Dendritic cell treated with granulocyte-macrophage colony-stimulating factor and Interleukin-4, amounts not matched to agents 40 ng/mL and 50 ng/mL, for 4 days (primary cell): ENCODE measurements around the gene HIBCH.
"Not testable (repeated sequence)": the region's sequence is repeated elsewhere in the genome, so short reads cannot be mapped to it uniquely, and the experiment has no call there.

ENCODE experiments used
- H3K27ac Mint-ChIP-seq: one replicate; pipeline ENCODE4 v1.8.0; 2022; ENCODE audit warnings: mild to moderate bottlenecking, mixed read lengths
- H3K27me3 Mint-ChIP-seq: one replicate; pipeline ENCODE4 v1.8.0; 2022; ENCODE audit warnings: mild to moderate bottlenecking, mixed read lengths
- H3K36me3 Mint-ChIP-seq: one replicate; pipeline ENCODE4 v1.8.0; 2022; ENCODE audit warnings: low read depth, mixed read lengths
- H3K4me1 Mint-ChIP-seq: one replicate; pipeline ENCODE4 v1.8.0; 2022; ENCODE audit warnings: low read depth, mixed read lengths
- H3K4me3 Mint-ChIP-seq: one replicate; pipeline ENCODE4 v1.8.0; 2022; ENCODE audit warnings: mild to moderate bottlenecking, moderate library complexity, mixed read lengths
- H3K9me3 Mint-ChIP-seq: one replicate; pipeline ENCODE4 v1.8.0; 2022; ENCODE audit warnings: mixed read lengths
- intact Hi-C: fragments of 100-400 bp; cut with micrococcal nuclease; formaldehyde crosslinking; loops from one replicate; pipeline ENCODE4 v1.15.0; 2022

HIBCH gene

DNA sequence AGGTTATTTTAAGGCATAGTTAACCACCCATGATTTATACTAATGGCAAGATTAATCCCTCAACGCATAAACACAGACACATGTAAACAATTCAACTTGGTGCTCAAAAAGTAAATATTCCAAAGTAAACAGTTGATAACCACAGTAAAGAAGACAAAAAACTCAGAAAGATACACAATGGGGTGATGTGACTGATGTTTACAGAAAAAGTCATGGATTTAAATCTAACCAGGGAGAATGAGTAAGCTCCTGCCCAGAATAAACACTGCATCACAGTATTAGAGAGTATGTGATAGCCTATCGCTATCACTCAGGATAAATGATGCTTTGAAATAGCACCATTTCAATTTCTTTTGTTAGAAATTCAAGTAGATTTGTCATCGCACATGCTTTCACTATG is 49.3 kb downstream of the HIBCH start:
- Mint-ChIP-seq H3K4me3 (no peak overlapping the region), H3K9me3 (peaks cover 4% of the 10 kb centered on the region), H3K4me1 (peaks cover 6% of the 10 kb centered on the region), H3K36me3 (peaks cover 8% of the 10 kb centered on the region), H3K27ac (no peak overlapping the region), H3K27me3 (no peaks in the 10 kb centered on the region)
- intact Hi-C loops = no loop called here

DNA sequence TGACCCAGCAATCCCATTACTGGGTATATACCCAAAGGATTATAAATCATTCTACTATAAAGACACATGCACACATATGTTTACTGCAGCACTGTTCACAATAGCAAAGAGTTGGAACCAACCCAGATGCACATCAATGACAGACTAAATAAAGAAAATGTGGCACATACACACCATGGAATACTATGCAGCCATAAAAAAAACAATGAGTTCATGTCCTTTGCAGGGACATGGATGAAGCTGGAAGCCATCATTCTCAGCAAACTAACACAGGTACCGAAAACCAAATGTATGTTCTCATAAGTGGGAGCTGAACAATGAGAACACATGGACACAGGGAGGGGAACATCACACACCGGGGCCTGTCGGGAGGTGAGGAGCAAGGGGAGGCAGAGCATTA is 49.9 kb downstream of the HIBCH start:
- intact Hi-C loops, H3K27me3 Mint-ChIP-seq, H3K9me3 Mint-ChIP-seq, H3K4me1 Mint-ChIP-seq, H3K4me3 Mint-ChIP-seq, H3K27ac Mint-ChIP-seq: not testable (repeated sequence)
- peaks cover 11% of the 10 kb centered on the region for H3K36me3 Mint-ChIP-seq

DNA sequence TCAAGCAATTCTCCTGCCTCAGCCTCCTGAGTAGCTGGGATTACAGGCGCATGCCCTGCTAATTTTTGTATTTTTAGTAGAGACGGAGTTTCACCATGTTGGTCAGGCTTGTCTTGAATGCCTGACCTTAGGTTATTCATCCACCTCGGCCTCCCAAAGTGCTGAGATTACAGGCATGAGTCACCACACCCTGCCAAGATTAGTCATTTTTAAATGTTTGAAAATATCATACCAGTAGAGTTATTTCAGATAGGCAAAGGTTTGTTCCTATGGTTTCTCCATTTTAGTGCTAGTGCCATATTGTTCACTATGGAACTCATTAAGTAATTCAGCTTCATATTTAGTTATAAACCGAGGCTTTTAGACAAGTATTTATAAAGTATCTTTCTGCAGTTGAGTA is 52.3 kb downstream of the HIBCH start:
- intact Hi-C loops = no loop called here
- H3K9me3 Mint-ChIP-seq = peaks cover 8% of the 10 kb centered on the region
- peaks cover 11% of the 10 kb centered on the region for H3K36me3 Mint-ChIP-seq
- H3K4me3 Mint-ChIP-seq = no peak overlapping the region
- no peaks in the 10 kb centered on the region for H3K27me3 Mint-ChIP-seq
- peaks cover 6% of the 10 kb centered on the region for H3K4me1 Mint-ChIP-seq
- H3K27ac Mint-ChIP-seq = no peak overlapping the region

DNA sequence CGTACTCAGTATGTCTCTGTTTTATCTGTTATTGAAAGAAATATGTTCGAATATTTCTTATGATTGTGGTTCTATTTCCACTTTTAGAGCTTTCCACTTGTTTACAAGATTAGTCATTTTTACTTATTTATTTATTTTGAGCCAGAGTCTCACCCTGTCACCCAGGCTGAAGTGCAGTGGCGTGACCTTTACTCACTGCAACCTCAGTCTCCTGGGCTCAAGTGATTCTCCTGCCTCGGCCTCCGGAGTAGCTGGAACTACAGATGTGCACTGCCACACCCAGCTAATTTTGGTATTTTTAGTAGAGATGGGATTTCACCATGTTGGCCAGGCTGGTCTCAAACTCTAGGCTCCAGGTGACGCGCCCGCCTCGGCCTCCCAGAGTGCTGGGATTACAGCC is 53.3 kb downstream of the HIBCH start:
- no peak overlapping the region for H3K27ac Mint-ChIP-seq
- H3K4me1 Mint-ChIP-seq = peaks cover 6% of the 10 kb centered on the region
- H3K36me3 Mint-ChIP-seq = peaks cover 11% of the 10 kb centered on the region
- peaks cover 8% of the 10 kb centered on the region for H3K9me3 Mint-ChIP-seq
- intact Hi-C loops = no loop called here
- no peaks in the 10 kb centered on the region for H3K27me3 Mint-ChIP-seq
- no peak overlapping the region for H3K4me3 Mint-ChIP-seq

DNA sequence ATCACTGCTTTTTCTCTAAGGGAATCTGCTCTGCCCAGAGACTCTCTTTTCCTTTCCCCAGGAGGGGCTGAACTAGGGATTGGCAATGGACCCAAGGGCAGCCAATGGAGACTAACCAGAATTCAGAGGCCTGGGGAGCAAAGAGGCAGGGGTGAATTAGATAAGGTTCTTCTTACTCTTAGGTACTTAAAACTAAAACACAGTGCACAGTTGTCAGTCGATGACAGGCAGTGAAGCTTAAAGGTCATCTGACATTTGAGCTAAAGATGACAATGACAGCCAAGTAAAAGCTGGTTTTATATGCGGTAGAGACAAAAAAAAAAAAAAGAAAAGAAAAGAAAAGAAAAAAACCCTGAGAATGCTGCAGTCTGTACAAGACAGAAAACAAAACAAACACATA is 57.8 kb downstream of the HIBCH start:
- H3K36me3 Mint-ChIP-seq = peaks cover 30% of the 10 kb centered on the region
- H3K9me3 Mint-ChIP-seq = peaks cover 23% of the 10 kb centered on the region
- H3K27ac Mint-ChIP-seq = no peak overlapping the region
- H3K4me1 Mint-ChIP-seq = no peaks in the 10 kb centered on the region
- intact Hi-C loops = no loop called here
- no peak overlapping the region for H3K4me3 Mint-ChIP-seq
- no peaks in the 10 kb centered on the region for H3K27me3 Mint-ChIP-seq

DNA sequence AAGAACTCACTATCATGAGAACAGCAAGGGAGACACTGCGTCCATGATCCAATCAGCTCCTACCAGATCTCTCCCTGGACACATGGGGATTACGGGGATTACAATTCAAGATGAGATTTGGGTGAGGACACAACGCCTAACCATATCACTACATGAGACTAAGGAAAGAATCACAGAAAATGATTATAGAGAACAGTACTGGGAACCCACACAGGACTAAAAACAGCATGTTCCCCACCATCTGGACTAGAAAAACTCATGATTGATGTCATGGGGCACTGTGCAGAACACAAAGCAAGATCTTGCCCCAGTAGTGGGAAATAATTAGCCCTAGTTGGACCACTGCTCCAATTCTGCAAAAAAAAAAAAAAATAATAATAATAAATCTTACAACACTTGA is 63.5 kb downstream of the HIBCH start:
- H3K36me3 Mint-ChIP-seq = peaks cover 35% of the 10 kb centered on the region
- no peak overlapping the region for H3K4me3 Mint-ChIP-seq
- no peaks in the 10 kb centered on the region for H3K27me3 Mint-ChIP-seq
- no peak overlapping the region for H3K27ac Mint-ChIP-seq
- intact Hi-C loops = no loop called here
- H3K9me3 Mint-ChIP-seq = peaks cover 17% of the 10 kb centered on the region
- no peaks in the 10 kb centered on the region for H3K4me1 Mint-ChIP-seq

DNA sequence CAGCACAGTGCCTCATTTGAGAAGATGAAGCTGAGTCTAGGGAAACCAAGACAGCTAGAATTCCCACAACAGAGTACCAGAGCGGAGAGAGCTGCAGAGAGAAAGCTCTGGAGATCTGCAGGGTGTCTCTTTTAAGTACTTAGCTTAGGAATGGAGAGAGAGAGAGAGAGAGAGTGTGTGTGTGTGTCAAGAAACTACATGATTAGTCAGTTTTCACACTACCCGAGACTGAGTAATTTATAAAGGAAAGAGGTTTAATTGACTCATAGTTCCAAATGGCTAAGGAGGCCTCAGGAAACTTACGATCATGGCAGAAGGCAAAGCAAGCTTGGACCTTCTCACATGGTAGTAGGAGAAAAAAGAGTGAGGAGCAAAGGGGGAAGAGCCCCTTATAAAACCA is 64.0 kb downstream of the HIBCH start:
- Mint-ChIP-seq H3K4me1 (no peaks in the 10 kb centered on the region), H3K27ac (no peak overlapping the region), H3K27me3 (no peaks in the 10 kb centered on the region), H3K4me3 (no peak overlapping the region), H3K9me3 (peaks cover 17% of the 10 kb centered on the region), H3K36me3 (peaks cover 35% of the 10 kb centered on the region)
- intact Hi-C loops = no loop called here

DNA sequence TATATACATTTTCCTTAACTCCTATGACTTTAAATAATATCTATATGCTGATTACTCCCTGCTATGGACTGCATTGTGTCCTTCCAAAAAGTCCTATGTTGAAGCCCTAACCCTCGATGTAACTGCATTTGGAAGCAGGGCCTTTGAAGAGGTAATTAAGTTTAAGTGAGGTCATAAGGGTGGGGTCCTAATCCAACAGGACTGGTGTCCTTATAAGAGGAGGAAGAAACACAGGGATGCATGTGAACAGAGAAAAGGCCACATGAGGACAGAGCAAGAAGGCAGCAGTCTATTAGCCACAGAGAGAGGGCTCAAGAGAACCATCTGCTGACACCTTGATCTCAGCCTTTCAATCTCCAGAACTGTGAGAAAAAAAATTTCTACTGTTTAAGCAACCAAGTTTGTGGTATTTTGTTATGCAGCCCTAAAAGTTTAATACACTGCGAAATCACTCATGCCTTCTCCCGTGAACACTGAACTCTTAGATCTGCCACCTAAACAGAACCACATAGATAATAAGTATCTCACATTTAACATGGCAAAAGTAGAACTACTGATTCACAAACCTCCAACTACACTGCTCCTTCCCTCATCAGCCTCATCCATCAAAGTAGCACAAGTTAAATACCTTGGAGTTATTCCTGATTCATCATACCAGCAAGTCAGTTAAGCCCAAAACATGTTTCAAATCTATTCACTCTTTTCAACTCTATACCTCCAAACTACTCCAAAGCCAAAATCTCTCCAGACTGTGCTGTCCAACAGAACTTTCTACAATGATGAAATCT is 65.4 kb downstream of the HIBCH start:
- peaks cover 45% of the 10 kb centered on the region for H3K36me3 Mint-ChIP-seq
- no peak overlapping the region for H3K27ac Mint-ChIP-seq
- H3K27me3 Mint-ChIP-seq = no peaks in the 10 kb centered on the region
- no peaks in the 10 kb centered on the region for H3K4me1 Mint-ChIP-seq
- H3K9me3 Mint-ChIP-seq = peaks cover 17% of the 10 kb centered on the region
- intact Hi-C loops = no loop called here
- H3K4me3 Mint-ChIP-seq = no peak overlapping the region

DNA sequence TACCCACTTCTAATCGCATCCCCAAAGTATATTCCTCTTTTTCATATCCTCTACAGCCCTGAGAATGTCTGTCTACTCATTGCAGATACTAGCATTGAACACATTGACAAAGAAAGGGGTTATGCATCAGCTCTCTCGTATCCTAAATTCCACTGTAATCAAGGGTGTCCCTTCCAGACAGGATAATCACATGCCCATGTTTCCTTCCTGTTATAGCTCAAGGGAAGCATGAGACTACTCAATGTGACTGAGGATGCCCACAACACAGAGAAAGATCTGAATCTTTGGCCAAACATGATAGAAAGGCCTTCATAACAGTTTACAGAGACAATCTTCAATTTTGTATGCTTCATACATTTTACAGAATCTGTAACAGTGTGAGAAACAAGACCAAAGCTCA is 69.2 kb downstream of the HIBCH start:
- Mint-ChIP-seq H3K27ac (no peak overlapping the region), H3K4me3 (no peak overlapping the region), H3K36me3 (peaks cover 27% of the 10 kb centered on the region), H3K9me3 (no peaks in the 10 kb centered on the region), H3K27me3 (no peaks in the 10 kb centered on the region), H3K4me1 (no peaks in the 10 kb centered on the region)
- intact Hi-C loops = no loop called here

DNA sequence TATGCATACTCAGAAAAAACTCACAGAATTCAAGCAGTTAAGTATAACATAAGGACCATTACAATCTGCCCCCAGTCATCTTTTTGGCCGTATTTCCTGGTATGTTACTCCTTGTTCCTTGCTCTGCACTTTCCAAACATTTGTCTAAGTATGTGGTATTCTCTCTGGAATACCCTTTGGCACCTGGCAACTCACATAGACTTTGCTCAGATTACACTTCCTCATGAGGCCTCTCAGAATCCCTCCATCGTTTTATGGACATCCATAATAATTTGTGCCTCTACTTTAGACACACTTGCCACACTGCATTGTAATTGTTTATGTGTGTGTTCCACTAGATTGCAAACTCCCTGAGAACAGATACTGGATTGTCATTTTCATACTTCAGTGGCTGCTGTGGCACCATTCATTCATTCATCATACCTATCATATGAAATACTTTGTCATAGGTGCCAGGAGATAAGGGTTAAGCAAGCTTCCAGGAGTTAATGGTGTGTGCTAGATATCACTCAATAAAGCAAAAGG is 84.0 kb downstream of the HIBCH start:
- H3K4me3 Mint-ChIP-seq = no peak overlapping the region
- no peak overlapping the region for H3K27ac Mint-ChIP-seq
- no peaks in the 10 kb centered on the region for H3K27me3 Mint-ChIP-seq
- peaks cover 17% of the 10 kb centered on the region for H3K9me3 Mint-ChIP-seq
- H3K36me3 Mint-ChIP-seq = peaks cover 6% of the 10 kb centered on the region
- no peaks in the 10 kb centered on the region for H3K4me1 Mint-ChIP-seq
- intact Hi-C loops = no loop called here

DNA sequence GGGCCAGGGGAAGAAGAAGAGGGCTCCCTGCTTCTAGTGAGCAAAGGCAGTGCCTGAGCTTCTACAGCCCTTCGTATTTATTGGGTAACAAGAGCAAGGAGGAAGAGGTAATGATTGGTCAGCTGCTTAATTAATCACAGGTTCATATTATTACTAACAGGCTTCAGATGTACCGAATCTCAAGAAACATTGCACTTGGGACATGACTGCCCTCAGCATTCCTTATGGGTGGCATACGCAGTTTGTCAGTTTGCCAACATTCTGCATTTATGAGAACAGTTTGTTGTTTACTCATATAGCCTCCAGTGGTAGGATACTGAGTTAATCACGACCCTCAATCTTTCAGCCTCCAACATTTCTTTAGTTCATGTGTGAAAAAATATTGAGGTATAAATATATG is 84.5 kb downstream of the HIBCH start:
- Mint-ChIP-seq H3K9me3 (peaks cover 12% of the 10 kb centered on the region), H3K27ac (no peak overlapping the region), H3K36me3 (peaks cover 6% of the 10 kb centered on the region), H3K27me3 (no peaks in the 10 kb centered on the region), H3K4me1 (no peaks in the 10 kb centered on the region), H3K4me3 (no peak overlapping the region)
- intact Hi-C loops = no loop called here

DNA sequence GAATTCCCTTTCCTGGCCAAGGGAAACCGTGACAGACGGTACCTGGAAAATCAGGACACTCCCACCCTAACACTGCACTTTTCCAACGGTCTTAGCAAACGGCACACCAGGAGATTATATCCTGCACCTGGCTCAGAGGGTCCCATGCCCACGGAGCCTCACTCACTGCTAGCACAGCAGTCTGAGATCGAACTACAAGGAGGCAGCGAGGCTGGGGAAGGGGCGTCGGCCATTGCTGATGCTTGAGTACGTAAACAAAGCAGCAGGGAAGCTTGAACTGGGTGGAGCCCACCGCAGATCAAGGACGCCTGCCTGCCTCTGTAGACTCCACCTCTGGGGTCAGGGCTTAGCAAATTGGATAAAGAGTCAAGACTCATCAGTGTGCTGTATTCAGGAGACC is 95.6 kb downstream of the HIBCH start:
- intact Hi-C loops, H3K4me3 Mint-ChIP-seq, H3K27me3 Mint-ChIP-seq, H3K27ac Mint-ChIP-seq, H3K4me1 Mint-ChIP-seq: not testable (repeated sequence)
- H3K9me3 Mint-ChIP-seq = peaks cover 32% of the 10 kb centered on the region
- peaks cover 52% of the 10 kb centered on the region for H3K36me3 Mint-ChIP-seq

DNA sequence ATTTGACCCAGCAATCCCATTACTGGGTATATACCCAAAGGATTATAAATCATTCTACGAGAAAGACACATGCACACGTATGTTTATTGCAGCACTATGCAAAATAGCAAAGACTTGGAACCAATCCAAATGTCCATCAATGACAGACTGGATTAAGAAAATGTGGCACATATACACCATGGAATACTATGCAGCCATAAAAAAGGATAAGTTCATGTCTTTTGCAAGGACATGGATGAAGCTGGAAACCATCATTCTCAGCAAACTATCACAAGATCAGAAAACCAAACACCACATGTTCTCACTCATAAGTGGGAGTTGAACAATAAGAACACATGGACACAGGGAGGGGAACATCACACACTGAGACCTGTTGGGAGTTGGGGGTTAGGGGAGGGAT is 96.9 kb downstream of the HIBCH start:
- H3K4me3 Mint-ChIP-seq, H3K27me3 Mint-ChIP-seq, H3K27ac Mint-ChIP-seq, intact Hi-C loops, H3K4me1 Mint-ChIP-seq: not testable (repeated sequence)
- peaks cover 49% of the 10 kb centered on the region for H3K36me3 Mint-ChIP-seq
- peaks cover 32% of the 10 kb centered on the region for H3K9me3 Mint-ChIP-seq

DNA sequence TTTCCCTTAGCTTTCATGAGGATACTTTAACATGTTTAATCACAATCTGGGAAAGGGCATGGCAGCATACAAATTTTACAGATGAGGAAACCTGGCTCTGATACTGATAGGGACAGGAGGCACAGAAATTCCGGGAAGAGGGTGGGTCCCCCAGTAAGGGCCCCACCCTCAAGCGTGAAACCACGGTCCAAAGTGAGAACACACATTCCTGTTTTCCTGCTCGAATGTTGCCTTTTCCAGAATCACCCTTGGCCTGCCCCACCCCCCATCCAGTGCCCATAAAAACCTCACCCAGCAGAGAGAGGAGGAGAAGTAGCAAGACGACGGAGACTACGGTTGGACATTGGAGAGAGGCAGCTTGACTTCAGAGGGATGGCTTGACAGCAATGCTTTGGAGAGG is 98.2 kb downstream of the HIBCH start:
- Mint-ChIP-seq H3K9me3 (peaks cover 32% of the 10 kb centered on the region), H3K4me1 (no peaks in the 10 kb centered on the region), H3K27me3 (no peaks in the 10 kb centered on the region), H3K36me3 (peaks cover 45% of the 10 kb centered on the region), H3K4me3 (no peak overlapping the region), H3K27ac (no peak overlapping the region)
- intact Hi-C loops = no loop called here

DNA sequence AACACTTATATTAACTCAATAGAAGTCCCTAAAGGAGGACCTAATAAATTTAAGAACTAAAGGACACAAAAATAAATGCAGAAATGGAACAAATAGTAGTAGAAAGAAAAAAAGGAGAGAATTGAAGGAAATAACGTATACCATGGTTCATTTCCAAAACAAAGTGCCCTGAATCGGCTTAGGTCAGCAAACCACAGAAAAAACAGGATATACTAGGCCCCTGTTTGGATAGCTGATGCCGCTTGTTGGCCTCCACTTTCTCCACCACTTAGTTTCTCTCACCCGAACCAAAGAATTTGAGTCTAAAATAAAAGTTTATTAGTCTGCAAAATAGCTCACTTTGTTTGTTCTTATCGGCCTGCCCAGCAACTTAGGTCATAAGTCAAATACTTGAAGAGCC is 100.4 kb downstream of the HIBCH start:
- Mint-ChIP-seq H3K36me3 (peaks cover 33% of the 10 kb centered on the region), H3K4me1 (peaks cover 7% of the 10 kb centered on the region), H3K27me3 (no peaks in the 10 kb centered on the region), H3K4me3 (no peak overlapping the region), H3K27ac (no peak overlapping the region), H3K9me3 (peaks cover 13% of the 10 kb centered on the region)
- intact Hi-C loops = no loop called here
